AG09319 (cell line): ENCODE data around the gene SPINDOC.

ENCODE experiments used
- DNase-seq: peaks from one replicate; pipeline ENCODE4 v3.0.0-alpha.2; 2010; ENCODE audit warnings: low read depth; ENCODE audit errors: extremely low read depth
- TF ChIP-seq, protein P1 (sequence below): IDR thresholded peaks from 2 replicates; pipeline ENCODE4 v1.5.1; 2011; ENCODE audit warnings: low read depth, mild to moderate bottlenecking, inconsistent platforms, low read length, moderate library complexity

Gene SPINDOC, protein sequence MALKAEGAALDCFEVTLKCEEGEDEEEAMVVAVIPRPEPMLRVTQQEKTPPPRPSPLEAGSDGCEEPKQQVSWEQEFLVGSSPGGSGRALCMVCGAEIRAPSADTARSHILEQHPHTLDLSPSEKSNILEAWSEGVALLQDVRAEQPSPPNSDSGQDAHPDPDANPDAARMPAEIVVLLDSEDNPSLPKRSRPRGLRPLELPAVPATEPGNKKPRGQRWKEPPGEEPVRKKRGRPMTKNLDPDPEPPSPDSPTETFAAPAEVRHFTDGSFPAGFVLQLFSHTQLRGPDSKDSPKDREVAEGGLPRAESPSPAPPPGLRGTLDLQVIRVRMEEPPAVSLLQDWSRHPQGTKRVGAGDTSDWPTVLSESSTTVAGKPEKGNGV

DNA sequence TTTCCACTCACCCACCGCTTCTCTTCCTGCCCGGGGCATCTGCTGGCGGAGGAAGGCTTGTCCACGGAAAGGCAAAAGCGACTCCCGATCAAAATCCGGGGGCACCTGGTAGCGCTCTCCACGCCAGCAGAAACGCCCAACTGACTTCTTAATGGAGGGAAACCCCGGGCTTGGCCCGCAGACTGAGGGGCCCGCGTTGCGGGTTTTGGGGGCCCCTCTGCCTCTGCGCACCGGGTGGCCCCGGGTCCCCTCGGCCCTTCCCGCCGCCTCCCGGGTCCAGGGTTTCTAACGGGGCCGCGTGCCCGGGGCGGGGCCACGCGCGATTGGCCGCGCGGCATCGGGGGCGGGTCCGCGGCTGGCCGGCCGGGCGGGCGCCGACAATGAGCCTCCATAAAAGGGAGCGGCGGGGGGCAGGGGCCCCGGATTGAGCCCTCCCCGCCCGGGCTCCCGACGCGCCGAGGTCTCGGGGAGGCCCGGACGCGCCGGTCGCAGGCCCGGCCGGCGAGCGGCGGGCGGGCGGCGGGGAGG lies at the start of gene SPINDOC:
Gene SPINDOC (plus strand): TSS at position 422 of the 528 bp plus-strand sequence. CDS start 231 bp downstream, outside the sequence.
- TF ChIP-seq, protein P1, sequence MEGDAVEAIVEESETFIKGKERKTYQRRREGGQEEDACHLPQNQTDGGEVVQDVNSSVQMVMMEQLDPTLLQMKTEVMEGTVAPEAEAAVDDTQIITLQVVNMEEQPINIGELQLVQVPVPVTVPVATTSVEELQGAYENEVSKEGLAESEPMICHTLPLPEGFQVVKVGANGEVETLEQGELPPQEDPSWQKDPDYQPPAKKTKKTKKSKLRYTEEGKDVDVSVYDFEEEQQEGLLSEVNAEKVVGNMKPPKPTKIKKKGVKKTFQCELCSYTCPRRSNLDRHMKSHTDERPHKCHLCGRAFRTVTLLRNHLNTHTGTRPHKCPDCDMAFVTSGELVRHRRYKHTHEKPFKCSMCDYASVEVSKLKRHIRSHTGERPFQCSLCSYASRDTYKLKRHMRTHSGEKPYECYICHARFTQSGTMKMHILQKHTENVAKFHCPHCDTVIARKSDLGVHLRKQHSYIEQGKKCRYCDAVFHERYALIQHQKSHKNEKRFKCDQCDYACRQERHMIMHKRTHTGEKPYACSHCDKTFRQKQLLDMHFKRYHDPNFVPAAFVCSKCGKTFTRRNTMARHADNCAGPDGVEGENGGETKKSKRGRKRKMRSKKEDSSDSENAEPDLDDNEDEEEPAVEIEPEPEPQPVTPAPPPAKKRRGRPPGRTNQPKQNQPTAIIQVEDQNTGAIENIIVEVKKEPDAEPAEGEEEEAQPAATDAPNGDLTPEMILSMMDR, result no peak
- DNase-seq, result no peak

DNA sequence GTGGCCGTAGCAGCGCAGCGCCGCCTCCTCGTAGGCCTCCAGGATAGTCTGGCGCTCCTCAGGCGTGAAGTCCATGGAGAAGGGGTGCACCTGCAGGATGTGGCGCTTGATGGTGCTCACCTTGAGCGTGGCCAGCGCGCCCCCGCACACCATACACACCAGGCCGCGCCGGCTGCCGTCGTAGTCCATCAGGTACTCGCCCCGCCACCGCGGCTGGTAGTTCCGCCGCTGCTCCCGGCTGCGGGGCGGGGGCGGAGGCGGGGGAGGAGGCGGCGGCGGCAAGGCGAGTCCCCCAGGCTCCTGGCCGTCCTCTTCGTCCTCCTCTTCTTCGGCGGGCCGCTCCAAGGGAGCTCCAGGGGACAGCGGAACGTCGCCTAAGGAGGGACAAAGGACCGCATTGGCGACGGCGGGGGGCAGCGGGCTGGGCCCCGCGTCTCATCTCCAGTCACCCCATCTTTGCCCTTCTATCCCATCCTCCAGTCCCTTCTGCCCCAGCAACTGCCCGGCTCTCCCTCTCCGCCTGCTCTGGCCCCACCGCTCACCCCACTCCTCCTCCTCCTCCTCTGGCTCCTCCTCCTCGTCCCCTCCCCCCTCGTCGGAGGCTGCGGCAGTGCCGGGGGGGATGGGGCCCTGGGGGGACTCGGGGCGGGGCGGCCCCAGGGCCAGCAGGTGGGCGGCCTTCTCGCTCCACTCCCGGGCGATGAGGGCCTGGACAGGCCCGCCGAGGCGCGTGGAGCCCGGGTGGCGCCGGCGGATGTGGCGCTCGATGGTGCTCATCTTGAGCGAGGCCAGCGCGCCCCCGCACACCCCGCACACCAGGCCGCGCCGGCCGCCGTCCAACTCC lies 49.5 kb upstream of the SPINDOC start:
- TF ChIP-seq, protein P1, result no peak
- DNase-seq, result no peak

DNA sequence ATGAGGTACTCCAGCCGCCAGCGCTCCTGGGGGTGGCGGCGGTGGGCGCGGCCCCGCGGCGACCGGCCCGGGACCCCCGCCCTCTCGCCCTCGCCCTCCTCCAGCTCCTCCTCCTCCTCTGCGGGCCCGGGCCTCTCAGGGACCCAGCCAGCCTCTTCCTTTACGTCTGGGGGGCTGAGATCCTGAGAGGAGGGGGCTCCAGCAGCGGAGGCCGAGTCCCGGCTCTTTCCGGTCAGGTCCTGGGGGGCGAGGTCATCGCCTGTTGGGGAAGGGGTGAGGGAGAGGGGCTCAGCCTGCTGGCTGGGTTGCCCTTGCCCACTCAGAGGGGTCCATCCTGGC lies 48.9 kb upstream of the SPINDOC start:
- no peak for DNase-seq
- TF ChIP-seq, protein P1, result no peak

DNA sequence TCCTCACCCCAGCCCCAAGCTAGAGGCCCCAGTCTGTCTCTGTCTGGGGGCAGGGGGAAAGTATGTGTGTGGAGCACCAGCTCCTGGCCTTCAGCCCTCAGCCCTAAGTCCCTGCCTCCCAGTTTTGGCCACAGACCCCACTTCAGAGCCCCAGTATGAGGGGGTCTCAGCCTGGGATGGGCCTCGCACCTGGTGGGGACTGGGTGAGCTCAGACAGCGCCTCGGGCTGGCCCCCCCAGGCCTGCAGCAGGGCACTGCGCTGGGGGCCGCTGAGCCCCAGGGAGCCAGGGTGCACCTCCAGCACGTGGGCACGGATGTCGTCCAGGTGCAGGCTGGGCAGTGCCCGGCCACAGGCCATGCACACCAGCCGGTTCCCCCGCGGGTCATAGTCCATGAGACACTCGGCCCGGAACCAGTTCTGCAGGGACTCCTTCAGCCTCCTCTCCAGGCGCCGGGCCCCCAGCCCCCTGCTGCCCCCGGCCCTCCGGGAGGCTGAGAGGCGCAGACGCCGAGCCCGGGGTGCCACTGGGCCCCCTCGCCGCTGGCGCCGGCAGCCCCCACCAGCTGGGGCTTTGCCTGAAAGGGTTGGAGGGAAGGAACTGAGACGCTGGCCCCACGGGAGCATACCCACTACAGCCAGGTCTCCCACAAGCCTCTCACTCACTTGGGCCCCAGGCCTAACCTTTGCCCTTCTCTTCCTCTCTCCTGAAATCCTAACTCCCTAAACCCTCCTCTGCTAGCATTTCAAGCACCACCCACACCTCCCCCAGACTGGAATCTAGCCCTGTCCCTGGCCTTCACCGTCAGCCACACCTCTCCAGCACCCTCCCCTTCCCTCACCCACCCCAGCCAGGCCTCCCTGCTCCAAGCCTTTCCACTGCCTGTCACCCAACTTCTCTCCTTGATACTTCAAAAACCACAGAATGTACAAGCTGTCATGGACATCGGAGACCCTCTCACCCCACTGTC lies 48.3 kb upstream of the SPINDOC start:
- DNase-seq, result no peak
- TF ChIP-seq, protein P1, result no peak

DNA sequence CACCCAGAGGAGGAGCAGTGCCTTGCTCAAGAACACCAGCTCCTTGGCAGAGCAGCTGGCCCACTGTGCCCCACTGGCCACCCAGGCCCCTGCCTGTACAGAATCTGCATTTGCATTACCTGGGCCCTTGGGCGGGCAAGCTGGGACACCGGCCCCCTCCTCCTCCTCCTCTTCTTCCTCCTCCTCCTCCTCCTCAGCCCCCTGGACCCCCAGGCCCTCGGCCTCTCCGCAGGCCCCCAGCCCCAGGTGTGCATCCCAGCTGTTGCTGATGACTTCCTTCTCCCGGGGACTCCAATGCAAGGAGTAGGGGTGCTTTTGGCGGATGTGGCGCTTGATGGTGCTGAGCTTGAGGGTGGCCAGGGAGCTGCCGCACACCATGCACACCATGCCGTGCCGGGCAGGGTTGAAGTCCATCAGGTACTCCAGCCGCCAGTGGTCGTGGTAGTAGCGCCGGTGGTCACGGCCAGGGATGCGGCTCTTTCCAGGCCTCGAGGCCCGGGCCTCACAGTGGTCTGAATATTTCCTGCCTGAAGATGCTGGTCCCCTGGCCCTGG lies 47.5 kb upstream of the SPINDOC start:
- TF ChIP-seq, protein P1, result no peak
- no peak for DNase-seq

DNA sequence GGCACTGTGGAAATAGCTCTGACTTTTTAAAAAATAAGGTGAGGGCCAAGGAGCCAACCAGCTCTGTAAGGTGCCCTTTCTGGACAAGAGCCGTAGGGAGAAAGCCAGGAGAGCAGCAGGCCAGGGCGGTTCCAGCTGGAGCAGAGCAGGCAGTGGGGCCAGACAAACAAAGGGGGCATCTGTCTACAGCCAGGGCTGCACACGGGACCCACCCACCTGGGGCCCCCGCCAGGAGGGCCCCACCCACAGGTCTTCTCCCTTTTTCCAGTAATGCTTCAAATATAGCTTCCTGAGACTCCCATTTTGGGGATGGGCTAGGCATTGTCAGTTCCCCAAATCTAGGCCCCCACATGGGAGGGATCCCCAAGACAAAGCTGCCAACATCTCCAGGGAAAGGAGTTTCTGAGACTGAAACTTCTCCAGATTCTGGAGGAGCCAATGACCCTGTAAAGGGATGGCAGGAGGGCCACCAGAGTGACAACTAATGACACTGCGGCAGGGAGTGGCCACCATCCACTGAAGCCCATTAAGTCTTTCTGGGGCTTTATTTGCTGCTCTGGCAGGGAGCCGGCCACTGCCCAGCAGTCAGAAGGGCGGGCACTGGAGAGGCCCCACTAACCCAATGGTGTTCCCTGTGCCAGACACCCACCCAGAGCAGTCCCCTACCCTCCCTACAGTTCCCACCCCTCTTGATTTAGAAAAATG lies 46.6 kb upstream of the SPINDOC start:
- TF ChIP-seq, protein P1, result no peak
- DNase-seq, result no peak
